GM23338 (cell line): ENCODE measurements around the gene IGSF22. TPM values are rescaled to one million over a fixed set of nuclear protein-coding genes. Genes with fewer than 3 reads are reported as not detected.
"Not testable (repeated sequence)": the region's sequence is repeated elsewhere in the genome, so short reads cannot be mapped to it uniquely, and the experiment has no call there.

ENCODE experiments used
- ATAC-seq: fragments of 200-7000 bp; cut with Tn5 transposase; 3 replicates; pipeline ENCODE4 v1.9.1; 2020
- DNase-seq: peaks from one replicate; pipeline ENCODE4 v3.0.0-alpha.2; 2015; ENCODE audit warnings: low spot score
- H2AFZ ChIP-seq: fragments of 200-600 bp; sonication (generic); 2 replicates; pipeline ENCODE4 v1.8.0; 2016; ENCODE audit warnings: antibody characterized with exemption, mild to moderate bottlenecking, moderate library complexity
- H3F3A ChIP-seq: fragments of 200-600 bp; sonication (generic); replicated peaks from 2 replicates; pipeline ENCODE4 v1.8.0; 2017; ENCODE audit warnings: antibody characterized with exemption, mixed run types, low read depth
- H3K27ac ChIP-seq: fragments of 200-600 bp; sonication (generic); 2 replicates; pipeline ENCODE4 v1.6.1; 2016; ENCODE audit warnings: low read depth
- H3K27me3 ChIP-seq: fragments of 200-600 bp; sonication (generic); 2 replicates; pipeline ENCODE4 v1.8.0; 2016; ENCODE audit warnings: mild to moderate bottlenecking, mixed run types, moderate library complexity; ENCODE audit not compliant: insufficient read depth
- H3K36me3 ChIP-seq: fragments of 200-600 bp; sonication (generic); 2 replicates; pipeline ENCODE4 v1.8.0; 2016; ENCODE audit warnings: mild to moderate bottlenecking; ENCODE audit not compliant: insufficient read depth
- H3K4me1 ChIP-seq: fragments of 200-600 bp; sonication (generic); 2 replicates; pipeline ENCODE4 v1.8.0; 2016; ENCODE audit warnings: mild to moderate bottlenecking, moderate library complexity; ENCODE audit not compliant: insufficient read depth
- H3K4me2 ChIP-seq: fragments of 200-600 bp; sonication (generic); 2 replicates; pipeline ENCODE4 v1.7.1; 2017; ENCODE audit warnings: mixed run types
- H3K4me3 ChIP-seq: fragments of 200-600 bp; sonication (generic); 2 replicates; pipeline ENCODE4 v1.6.1; 2016; ENCODE audit warnings: mixed run types
- H3K79me2 ChIP-seq: fragments of 200-600 bp; sonication (generic); replicated peaks from 2 replicates; pipeline ENCODE4 v1.8.0; 2017; ENCODE audit warnings: mild to moderate bottlenecking; ENCODE audit not compliant: insufficient read depth
- H3K9me2 ChIP-seq: fragments of 200-600 bp; sonication (generic); 2 replicates; pipeline ENCODE4 v1.8.0; 2017; ENCODE audit not compliant: insufficient read depth
- H4K20me1 ChIP-seq: fragments of 200-600 bp; sonication (generic); replicated peaks from 2 replicates; pipeline ENCODE4 v1.8.0; 2017; ENCODE audit warnings: mild to moderate bottlenecking; ENCODE audit not compliant: insufficient read depth
- H3K27ac Mint-ChIP-seq: 2 replicates; pipeline ENCODE4 v1.8.0; 2020; ENCODE audit warnings: inconsistent platforms, mild to moderate bottlenecking, moderate library complexity, mixed read lengths
- H3K27me3 Mint-ChIP-seq: 3 replicates; pipeline ENCODE4 v1.8.0; 2022; ENCODE audit warnings: low read depth, mild to moderate bottlenecking, moderate library complexity, mixed read lengths, inconsistent platforms; ENCODE audit not compliant: insufficient read depth, poor library complexity
- H3K36me3 Mint-ChIP-seq: 3 replicates; pipeline ENCODE4 v1.8.0; 2021; ENCODE audit warnings: low read depth, mild to moderate bottlenecking, inconsistent platforms, moderate library complexity, mixed read lengths
- H3K4me1 Mint-ChIP-seq: 3 replicates; pipeline ENCODE4 v1.8.0; 2020; ENCODE audit warnings: mild to moderate bottlenecking, inconsistent platforms, mixed read lengths
- H3K4me3 Mint-ChIP-seq: 3 replicates; pipeline ENCODE4 v1.8.0; 2021; ENCODE audit warnings: moderate library complexity, mild to moderate bottlenecking, inconsistent platforms, mixed read lengths
- H3K9me3 Mint-ChIP-seq: 3 replicates; pipeline ENCODE4 v1.8.0; 2020; ENCODE audit warnings: moderate library complexity, mild to moderate bottlenecking, inconsistent platforms, mixed read lengths
- ETS1 ChIP-seq: IDR thresholded peaks from 2 replicates; pipeline ENCODE4 v1.6.1; 2016; ENCODE audit warnings: antibody characterized with exemption
- STAT1 ChIP-seq: IDR thresholded peaks from one replicate; pipeline ENCODE4 v1.6.1; 2016; ENCODE audit warnings: antibody characterized with exemption; ENCODE audit not compliant: unreplicated experiment
- ZNF114 ChIP-seq: fragments of 250-450 bp; sonication (Bioruptor Pico); IDR thresholded peaks from 2 replicates; pipeline ENCODE4 v1.5.0; 2020; ENCODE audit warnings: mild to moderate bottlenecking, moderate library complexity
- polyA plus RNA-seq: library from polyadenylated mRNA; unstranded; fragments of >200 nt; fragmentation: Nextera tagmentation; extraction: Ambion mirVana; gene quantifications from 2 replicates; pipeline ENCODE4 v1.2.1, GENCODE V29; 2016
- total RNA-seq: library from RNA; depleted of rRNA; stranded (reverse); fragments of >200 nt; shearing (Covaris generic); gene quantifications from 2 replicates; pipeline ENCODE4 v1.2.3, GENCODE V29; 2014
- TF ChIP-seq, protein P1 (sequence below), 2 experiments: fragments of 200-600 bp in 1 of 2; sonication (generic) in 1 of 2; conservative IDR thresholded peaks; 2 replicates each; pipeline versions ENCODE4 v1.5.1 to v1.6.1; 2016 to 2017; ENCODE audit warnings: antibody characterized with exemption in 2 of 2, low read depth in 2 of 2, mild to moderate bottlenecking in 2 of 2, moderate library complexity in 1 of 2

Gene IGSF22
- total and polyA plus RNA-seq, 2 experiments from 2014 or later = 0.37 TPM; not detected in 1

DNA sequence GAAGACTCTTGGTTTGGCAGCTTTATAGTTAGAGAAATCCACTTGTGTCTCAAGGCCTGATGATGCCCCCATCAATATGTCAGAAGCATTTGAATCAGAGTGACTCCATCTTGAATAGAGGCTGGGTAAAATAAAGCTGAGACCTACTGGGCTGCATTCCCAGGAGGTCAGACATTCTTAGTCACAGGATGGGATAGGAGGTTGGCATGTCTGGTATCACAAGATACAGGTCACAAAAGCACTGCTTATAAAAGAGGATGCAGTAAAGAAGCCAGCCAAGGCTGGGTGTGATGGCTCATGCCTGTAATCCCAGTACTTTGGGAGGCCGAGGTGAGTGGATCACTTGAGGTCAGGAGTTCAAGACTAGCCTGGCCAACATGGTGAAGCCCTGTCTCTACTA, 44.0 kb downstream of the IGSF22 start:
- H3K27me3 ChIP-seq, H3K36me3 ChIP-seq, H3K9me2 ChIP-seq, DNase-seq, H3K27ac ChIP-seq, H3K4me3 Mint-ChIP-seq, H3K79me2 ChIP-seq, H3K4me1 ChIP-seq, H3F3A ChIP-seq, ATAC-seq, H4K20me1 ChIP-seq, H3K4me2 ChIP-seq, H3K4me3 ChIP-seq, H3K4me1 Mint-ChIP-seq, H3K27me3 Mint-ChIP-seq, H3K36me3 Mint-ChIP-seq, H3K27ac Mint-ChIP-seq, H2AFZ ChIP-seq, H3K9me3 Mint-ChIP-seq: not testable (repeated sequence)

DNA sequence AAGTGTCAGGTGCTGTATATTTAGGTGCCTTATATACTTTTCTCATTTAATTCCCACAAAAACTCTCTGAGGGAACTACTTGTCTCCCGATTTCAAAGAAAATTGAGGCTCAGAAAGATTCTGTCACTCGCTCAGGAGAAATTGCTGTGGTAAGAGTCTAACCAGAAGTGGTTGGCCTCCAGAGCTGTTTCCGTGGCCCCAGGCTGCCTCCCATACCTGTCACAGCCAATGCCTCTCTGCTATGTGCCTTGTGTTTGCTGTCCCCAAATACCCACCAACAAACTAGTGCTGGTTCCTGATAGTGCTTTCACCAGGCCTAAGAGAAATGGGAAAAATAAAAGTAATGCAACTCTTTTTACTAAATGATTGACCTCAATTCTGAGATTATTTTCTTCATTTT, 48.4 kb downstream of the IGSF22 start:
- H3K36me3 ChIP-seq = no peaks in the 10 kb centered on the region

DNA sequence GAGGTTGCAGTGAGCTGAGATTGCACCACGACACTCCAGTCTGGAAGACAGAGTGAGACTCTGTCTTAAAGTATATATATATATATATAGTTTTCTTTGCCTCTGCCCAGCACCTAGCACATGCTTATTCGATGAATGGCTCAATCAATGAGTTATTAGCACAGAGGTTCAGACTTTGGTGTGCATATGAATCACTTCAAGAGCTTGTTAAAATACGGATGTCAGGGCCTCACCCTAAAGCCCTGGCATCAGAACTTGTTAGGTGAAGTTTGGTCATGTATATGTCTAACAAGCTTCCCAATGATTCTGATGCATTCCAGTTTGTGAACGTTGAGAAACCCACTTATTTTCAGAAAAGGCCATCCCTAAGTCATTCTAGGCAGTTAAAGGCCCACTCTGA, 49.2 kb downstream of the IGSF22 start:
- Mint-ChIP-seq H3K36me3 (no peaks in the 10 kb centered on the region), H3K4me3 (no peak overlapping the region), H3K4me1 (no peaks in the 10 kb centered on the region), H3K9me3 (no peaks in the 10 kb centered on the region), H3K27me3 (peaks cover 1% of the 10 kb centered on the region), H3K27ac (no peak overlapping the region)
- Histone ChIP-seq H3K4me2 (no peak overlapping the region), H4K20me1 (no peaks in the 10 kb centered on the region), H3F3A (no peaks in the 10 kb centered on the region), H3K79me2 (no peaks in the 10 kb centered on the region), H3K27me3 (no peaks in the 10 kb centered on the region), H3K27ac (no peak overlapping the region), H2AFZ (no peak overlapping the region; the same call in 1 of the 2 replicates), H3K4me3 (no peak overlapping the region), H3K4me1 (no peaks in the 10 kb centered on the region), H3K36me3 (no peaks in the 10 kb centered on the region), H3K9me2 (no peaks in the 10 kb centered on the region)
- ATAC-seq (no peak), DNase-seq (no peak)
- no peak for TF ChIP-seq ZNF114 (CRISPR knock-in tag)
- TF ChIP-seq, protein P1, sequence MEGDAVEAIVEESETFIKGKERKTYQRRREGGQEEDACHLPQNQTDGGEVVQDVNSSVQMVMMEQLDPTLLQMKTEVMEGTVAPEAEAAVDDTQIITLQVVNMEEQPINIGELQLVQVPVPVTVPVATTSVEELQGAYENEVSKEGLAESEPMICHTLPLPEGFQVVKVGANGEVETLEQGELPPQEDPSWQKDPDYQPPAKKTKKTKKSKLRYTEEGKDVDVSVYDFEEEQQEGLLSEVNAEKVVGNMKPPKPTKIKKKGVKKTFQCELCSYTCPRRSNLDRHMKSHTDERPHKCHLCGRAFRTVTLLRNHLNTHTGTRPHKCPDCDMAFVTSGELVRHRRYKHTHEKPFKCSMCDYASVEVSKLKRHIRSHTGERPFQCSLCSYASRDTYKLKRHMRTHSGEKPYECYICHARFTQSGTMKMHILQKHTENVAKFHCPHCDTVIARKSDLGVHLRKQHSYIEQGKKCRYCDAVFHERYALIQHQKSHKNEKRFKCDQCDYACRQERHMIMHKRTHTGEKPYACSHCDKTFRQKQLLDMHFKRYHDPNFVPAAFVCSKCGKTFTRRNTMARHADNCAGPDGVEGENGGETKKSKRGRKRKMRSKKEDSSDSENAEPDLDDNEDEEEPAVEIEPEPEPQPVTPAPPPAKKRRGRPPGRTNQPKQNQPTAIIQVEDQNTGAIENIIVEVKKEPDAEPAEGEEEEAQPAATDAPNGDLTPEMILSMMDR (conservative IDR thresholded peaks at IDR 0.05; ENCODE audit: low read depth in 2 of 2) = no peak

More for the DNA sequence above, 48.4 kb downstream of the IGSF22 start:
- Mint-ChIP-seq H3K27ac (no peak overlapping the region), H3K27me3 (peaks cover 1% of the 10 kb centered on the region), H3K4me1 (no peaks in the 10 kb centered on the region), H3K36me3 (no peaks in the 10 kb centered on the region), H3K4me3 (no peak overlapping the region), H3K9me3 (no peaks in the 10 kb centered on the region)
- DNase-seq = no peak
- H3K79me2 ChIP-seq = no peaks in the 10 kb centered on the region
- H3K9me2 ChIP-seq = no peaks in the 10 kb centered on the region
- H3K27ac ChIP-seq = no peak overlapping the region
- H3K27me3 ChIP-seq = no peaks in the 10 kb centered on the region
- H3F3A ChIP-seq = no peaks in the 10 kb centered on the region
- H3K4me2 ChIP-seq = no peak overlapping the region
- no peaks in the 10 kb centered on the region for H4K20me1 ChIP-seq
- H2AFZ ChIP-seq = no peak overlapping the region
- TF ChIP-seq STAT1 (no peak), ETS1 (no peak)
- no peak overlapping the region for H3K4me3 ChIP-seq
- ATAC-seq = no peak
- H3K4me1 ChIP-seq = no peaks in the 10 kb centered on the region

- H3K27me3 Mint-ChIP-seq, H3K9me2 ChIP-seq, H4K20me1 ChIP-seq, H3K9me3 Mint-ChIP-seq, H3K36me3 Mint-ChIP-seq, ATAC-seq, H3K4me3 ChIP-seq, H3K4me2 ChIP-seq, H3K4me3 Mint-ChIP-seq, H3K27me3 ChIP-seq, H2AFZ ChIP-seq, H3K27ac Mint-ChIP-seq, H3K27ac ChIP-seq, H3F3A ChIP-seq, DNase-seq, H3K36me3 ChIP-seq, H3K79me2 ChIP-seq: not testable (repeated sequence)
- peaks cover 16% of the 10 kb centered on the region for H3K4me1 Mint-ChIP-seq
- peaks cover 10% of the 10 kb centered on the region for H3K4me1 ChIP-seq
Observed at GRCh38 chr11:18672209-18672608, 53.8 kb downstream of the IGSF22 start.
